ENCODE measurements around the gene APOL4.
"Not testable (repeated sequence)": the region's sequence is repeated elsewhere in the genome, so short reads cannot be mapped to it uniquely, and the experiment has no call there.

APOL4 gene

DNA sequence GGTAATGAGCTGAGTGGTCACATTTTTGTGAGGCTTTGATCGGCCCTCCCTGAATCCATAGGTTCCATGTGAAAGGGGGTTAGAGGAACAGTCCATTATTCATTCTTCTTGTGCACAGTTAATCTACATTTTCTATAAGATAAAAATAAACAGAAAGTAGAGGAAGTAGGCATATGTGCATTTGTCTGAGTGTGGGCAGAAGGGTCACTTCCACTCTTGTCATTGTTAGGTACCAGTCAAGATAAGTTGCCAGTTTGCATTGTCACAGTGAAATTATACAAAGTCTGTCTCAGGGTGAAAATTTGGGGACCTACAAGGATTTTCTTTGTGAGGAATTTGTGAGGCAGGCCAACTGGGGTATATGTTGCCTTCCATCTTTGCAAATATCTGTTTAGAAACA lies 4.6 kb upstream of the APOL4 start:
- no peak for DNase-seq (ENCODE audit: low read depth)

DNA sequence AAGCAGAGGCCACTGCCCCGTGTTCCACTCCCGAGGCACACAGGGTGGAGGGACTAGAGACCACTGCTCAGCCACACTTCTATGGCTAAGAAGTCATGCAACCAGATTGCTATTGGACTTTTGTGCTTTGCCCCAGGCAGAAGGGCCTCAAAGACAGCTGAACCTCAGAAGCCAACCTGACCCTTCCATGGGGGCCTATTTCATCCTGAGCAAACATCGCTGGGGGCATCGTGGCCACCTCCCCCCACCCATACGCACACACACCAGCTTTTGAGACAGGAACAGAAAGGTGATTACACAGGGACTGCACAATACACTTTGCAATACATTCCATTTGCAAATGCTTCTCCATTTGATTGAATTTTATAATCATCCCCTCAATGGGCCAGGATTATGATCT lies 4.0 kb upstream of the APOL4 start:
- DNase-seq (ENCODE audit: low read depth) = not testable (repeated sequence)

DNA sequence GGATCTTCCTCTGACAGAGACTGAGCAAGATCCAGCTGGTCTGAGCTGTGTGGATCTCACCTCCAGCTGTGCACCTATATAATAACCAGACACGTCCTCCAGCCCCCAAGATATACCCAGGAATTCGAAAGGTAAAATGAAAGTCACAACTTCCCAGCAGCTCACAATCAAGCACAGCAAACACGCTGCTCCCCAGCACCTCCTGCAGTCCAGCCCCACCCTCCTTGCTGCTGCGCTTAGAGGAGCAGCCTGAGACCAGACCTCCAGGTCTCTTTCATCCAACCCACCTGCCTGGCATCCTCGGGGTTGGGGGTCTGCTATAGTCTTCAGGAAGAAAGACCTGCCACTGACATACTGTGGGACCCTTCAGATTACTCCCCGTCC lies 3.0 kb upstream of the APOL4 start:
- no peak for DNase-seq (ENCODE audit: low read depth)

DNA sequence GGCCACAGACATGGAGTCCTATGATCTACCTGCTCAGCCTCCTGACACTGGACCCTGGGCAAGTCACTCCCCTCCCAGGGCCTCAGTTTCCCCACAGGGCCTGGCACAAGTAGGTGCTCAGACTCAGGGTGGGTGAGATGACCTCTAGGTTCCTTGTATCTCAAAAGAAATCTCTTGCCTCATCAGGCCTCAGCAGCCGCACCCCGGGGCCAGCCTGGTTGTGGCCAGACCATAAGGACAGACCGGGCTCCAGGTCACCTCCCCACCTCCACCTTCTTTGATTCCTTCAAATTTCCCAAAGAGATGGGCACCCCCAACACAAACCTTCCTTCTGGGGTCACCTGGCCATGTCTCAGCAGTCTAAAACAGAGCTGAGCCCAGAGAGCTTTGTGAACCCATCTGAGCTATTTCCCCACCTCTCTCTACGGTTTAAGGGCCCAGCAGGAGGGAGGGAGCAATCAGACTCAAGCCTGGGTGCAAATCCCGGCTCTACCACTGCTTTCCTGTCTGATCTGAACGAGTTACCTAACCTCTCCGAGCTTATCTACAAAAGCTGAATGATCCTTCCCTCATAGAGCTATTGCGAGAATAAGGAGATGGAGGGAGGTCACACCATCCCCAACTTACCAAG lies 2.5 kb upstream of the APOL4 start:
- DNase-seq (ENCODE audit: low read depth) = no peak

DNA sequence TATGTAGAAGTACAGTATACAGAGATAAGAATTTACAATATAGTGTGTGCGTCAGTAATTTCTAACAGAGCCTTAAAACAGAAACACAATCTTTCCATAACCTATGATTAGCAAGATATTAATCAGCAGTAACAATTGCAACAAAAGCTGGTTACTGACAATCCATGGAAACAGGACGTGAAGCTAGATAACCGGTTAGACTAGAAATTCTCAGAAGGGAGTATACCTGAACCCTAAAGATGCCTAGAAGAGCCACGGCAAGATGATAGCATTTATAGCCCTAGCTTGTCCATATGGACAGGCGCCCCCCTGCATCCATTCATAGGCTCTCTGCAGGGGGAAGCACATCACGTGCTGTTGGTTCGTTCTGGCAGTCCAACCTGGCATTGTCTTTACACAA lies 1.8 kb upstream of the APOL4 start:
- DNase-seq (ENCODE audit: low read depth) = not testable (repeated sequence)

DNA sequence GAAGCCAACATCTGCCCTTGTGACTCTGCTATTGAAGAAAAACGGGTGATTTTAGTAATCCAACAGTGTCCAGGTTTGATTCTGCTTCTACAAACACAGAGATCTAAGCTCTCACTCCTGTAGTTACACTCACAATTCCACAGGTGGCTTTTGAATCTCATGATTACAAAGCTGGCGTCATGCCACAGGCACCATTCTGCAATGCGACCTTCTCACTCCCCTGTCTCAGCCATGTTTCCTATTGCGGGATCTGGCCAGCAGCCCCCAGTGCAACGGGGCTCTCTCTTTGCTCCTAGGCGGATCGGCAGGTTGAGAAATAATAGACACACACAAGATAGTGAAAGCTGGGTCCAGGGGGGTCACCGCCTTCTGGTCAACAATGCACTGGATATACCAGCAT lies 1.3 kb upstream of the APOL4 start:
- not testable (repeated sequence) for DNase-seq (ENCODE audit: low read depth)

DNA sequence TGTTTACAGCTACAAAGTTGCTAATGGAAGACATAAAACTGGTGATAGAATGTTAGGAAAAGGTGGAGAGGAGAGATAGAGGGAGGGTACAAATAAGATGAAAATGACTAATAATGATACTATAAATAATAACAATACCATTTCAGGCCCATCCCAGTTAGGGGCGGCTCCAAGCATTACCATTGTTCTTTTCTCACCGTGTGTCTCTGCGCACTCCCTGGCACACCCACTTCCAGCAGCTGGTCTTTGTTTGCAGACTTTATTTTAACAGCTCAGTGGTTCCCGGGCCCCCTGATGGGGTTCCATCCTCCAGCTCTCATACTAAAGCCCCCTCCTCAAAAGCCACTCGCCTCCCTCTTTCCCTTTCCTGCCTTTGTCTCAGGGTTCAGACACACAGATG lies 584 bp downstream of the APOL4 start:
- DNase-seq (ENCODE audit: low read depth) = not testable (repeated sequence)

DNA sequence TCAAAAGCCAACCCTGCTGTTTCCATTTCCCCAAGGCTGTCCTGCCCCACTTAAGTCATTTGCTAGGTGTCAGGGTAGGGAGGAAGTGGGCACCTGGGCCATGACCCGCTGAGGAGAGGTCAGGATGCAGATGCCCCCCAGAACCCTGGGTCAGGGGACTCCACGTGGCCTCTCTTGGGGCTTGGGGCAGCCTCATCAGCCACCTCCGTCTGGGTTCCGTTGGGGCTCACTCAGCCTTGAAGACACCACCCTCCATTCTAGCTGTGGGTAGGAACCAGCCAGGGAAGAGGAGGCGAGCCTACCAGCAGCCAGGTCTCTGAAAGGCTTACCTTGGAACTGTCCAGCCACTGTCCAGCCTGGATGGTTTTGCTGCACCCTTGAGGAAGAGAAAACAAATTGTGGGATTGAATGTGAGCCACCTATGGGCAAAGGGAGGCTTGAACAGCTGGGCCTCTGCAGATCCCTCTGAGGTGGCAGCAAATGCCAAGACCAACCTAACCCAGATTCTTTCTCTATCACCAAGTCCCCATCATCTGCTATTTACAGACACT lies 2.5 kb downstream of the APOL4 start:
- DNase-seq (ENCODE audit: low read depth) = no peak

DNA sequence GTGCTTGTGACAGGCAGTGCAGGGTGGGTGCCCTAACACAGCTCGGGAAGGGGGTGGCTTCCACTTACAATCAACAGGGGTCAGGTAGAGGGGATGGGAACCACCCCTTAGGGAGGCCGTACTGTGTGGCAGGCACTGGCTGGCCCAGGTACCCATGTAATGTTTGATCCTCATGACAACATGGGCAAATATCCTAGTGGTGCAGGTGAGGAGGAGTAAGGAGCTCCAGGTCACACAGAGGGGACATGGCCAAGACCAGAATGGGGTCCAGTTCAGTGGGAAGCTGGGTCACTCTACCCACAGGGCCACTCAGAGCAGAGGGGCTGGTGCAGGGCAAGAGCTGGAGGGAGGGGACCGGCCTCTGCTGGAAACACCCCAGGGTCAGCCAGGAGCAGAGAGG lies 3.1 kb downstream of the APOL4 start:
- DNase-seq (ENCODE audit: low read depth) = no peak

DNA sequence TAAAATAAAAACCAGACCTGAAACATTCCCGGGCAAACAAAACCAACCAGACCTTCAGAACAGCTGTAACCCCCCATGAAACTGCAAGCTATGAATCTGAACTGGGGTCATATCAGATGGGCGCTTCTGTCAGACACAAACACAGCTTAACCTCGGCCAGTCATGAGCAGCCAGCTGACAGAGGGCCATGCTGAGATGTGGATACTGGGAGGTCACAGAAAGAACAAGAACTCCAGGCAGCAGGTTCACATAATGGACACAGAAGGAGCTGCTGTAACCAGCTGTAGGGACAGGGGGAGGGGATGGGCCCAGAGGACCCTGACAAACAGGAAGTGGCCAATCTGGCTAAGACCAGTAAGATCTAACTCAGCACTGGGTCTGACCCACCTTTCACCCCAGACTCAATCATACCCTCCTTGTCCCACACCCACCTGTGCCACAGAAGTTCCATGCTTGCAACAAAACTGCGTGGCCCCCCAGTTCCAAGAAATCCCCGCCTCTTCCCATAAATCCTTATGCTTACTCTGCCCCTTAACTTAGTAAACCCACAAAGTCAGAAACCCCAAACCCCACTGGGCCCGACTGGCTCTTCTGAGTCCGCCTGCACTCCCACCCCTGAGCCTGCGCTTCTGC lies 4.0 kb downstream of the APOL4 start:
- no peak for DNase-seq (ENCODE audit: low read depth)

DNA sequence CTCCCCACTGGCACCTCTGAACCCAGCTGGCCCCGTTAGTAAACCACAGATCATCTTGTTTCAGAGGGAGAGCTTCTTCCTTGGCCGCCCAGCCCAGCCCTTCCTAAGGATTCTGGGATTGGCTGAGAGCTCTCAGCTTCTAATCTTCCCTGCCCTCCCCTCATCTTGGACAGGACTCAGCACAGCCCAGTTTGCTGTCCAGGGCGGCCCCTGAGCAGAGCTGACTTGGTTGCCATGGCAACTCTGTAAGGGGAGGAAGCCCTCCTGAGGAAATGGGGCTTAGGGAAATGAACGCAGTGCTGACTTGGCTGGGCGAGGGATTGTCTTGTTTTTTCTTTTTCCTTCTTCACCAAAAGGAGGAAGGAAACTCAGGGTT lies 4.6 kb downstream of the APOL4 start:
- no peak for DNase-seq (ENCODE audit: low read depth)

DNA sequence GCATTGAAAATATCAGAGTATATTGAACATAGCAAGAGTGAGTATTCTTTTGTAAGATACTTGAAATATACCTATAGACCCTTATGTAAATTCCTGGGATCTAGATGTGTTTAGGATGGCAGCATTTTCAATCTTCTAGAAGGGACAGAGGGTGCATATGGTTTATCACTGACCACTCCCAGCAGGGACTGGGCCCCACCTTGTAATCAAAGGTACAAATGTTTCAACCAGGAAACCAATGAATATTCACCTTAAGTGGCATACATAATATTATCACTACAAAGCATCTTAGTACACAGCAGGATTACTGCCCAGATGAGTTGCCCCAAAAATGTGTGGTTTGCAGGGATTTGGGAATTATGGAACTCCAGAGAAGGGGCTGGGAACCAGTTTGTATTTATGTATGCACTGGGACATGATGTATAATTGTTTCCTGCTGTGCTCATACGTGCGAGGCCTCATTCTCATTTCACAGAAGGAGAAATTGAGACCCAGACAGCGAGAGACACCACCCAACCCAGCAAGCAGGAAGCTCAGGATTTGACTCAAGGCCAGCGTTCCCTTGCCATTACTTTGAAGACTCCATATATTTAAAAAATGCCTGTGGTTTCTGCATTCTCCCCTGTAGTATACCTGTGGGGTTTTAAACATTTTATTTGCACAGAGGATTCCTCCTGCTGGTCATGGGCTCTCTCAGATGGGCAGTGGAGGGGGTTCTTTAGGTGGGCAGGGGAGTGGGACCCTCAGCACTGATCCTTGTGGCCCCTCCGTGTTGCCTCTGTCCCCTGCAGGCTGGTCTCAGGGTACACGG lies 5.2 kb downstream of the APOL4 start:
- DNase-seq (ENCODE audit: low read depth) = no peak

DNA sequence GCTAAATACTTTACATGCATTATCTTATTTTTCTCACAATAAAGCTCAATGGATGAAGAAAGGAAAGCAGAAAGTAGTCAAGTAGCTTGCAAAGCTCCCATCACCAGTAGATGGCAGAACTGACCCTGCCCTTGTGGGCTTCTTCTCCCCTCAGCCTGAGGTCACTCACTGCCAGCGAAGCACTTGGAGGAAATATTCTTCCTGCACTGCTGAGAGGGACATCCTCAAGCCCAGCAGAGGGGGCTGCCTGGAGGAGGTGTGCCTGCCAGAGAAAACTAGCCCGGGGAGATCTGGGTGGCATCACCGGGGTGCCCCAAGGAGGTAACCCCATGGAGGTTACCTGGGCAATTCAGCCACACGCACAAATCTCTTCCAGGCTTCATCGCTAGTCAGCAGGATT lies 6.6 kb downstream of the APOL4 start:
- DNase-seq (ENCODE audit: low read depth) = no peak

DNA sequence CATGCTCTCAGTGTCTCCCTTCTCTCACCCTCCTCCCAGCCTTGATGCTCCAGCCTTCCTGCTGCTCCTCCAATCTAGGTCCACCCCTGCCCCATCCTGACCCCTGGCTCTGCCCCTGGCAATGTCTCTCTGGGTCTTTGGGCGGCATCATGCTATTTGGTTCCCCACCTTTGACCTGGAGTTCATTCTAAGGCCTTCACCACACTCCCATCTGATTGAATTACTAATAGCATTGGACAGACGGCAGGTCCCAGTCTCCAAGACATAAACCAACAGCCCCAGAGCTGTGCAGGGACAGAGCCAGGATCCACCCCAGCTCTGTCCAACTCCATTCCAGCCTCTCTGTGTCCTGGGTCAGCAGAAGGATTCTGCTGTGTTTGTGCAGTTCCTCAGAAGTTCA lies 7.2 kb downstream of the APOL4 start:
- no peak for DNase-seq (ENCODE audit: low read depth)

DNA sequence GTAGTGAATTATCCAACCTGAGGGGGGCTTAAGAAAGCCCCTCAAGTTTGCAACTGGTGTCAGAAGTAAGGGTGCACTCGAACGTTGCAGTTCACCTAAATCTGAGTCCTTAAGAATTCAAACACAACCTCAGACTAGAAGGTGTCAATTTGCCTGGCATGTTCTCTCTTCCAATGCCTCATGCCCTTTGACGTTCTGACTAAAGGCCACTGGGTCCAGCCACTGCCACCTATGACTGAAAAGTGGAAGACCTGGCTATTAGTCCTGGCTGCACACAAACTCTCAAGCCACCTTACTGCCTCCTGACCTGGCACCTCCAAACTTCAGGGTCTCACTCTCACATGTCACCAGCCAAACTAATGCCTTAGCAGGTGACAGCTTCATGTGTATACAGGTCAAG lies 8.0 kb downstream of the APOL4 start:
- DNase-seq (ENCODE audit: low read depth) = no peak

DNA sequence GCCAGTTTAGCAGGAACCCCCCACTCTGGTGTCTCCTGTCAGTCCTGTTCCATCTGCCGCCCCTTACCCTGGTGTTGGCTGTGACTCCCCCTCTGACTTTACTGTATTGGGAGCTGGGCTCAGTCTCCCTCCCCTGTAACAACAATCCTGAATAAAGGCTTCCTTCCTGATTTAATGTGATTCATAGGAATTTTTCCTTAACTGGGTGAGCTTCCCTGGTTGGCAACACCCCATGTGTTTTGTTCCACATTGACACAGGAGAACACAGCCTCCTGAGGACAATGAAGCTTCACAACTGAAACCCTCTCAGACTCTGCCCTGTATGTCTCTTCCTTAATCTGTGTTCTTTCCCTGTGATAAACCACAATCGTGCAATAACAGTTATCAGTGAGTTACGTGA lies 8.4 kb downstream of the APOL4 start:
- DNase-seq (ENCODE audit: low read depth) = no peak

DNA sequence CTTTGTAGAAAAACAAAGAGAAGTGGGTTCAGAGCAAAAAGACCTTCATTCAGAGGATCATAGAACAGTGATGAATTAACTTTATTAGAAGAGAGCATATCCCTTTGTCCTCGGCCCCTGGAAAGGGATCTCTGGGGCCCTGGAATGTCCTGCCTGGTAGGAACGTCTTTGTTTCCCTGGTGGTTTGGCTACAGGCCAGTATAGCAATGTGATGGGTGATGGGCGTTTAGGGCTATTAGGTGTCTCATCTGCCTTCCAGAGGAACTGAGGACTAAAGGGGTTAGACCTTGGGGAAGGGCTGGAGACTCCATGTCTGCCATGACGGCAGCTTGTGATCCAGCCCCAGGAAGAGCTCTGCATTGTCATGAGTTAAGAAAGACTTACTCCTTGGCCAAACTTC lies 9.1 kb downstream of the APOL4 start:
- DNase-seq (ENCODE audit: low read depth) = no peak

DNA sequence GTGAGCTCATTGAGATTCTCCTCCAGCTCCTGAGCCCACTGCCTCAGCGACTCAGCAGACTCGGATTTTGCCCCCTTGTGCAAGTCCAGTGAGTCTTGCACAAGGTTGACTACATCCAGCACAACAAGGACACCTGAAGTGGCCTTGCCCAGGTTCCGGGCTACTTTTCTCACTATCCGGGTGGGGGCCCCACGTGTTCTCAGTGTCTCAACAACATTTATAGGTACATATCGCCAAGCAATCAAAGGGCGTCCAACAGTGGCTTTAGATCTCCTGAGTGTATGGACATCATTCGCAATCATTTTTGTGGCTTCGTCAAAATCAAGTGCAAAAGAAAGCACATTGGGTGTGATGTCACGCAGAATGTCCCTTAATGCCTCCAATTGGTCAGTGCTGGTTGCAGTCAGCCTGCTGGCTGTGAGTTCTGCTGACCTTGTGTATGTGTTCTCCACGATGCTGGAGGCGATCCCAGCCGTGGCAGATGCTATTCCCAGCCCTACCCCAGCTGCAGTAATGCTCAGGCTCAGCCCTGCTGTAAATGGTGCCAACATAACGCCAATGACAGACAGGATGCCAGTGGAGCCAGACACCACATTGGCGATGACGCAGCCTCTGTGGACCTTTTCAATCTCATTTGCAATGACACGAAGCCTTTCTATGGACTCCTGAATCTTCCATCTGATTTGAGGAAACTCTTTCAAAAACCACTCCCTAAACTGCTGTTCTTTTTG lies 10.3 kb downstream of the APOL4 start:
- DNase-seq (ENCODE audit: low read depth) = peak; percentile 71

DNA sequence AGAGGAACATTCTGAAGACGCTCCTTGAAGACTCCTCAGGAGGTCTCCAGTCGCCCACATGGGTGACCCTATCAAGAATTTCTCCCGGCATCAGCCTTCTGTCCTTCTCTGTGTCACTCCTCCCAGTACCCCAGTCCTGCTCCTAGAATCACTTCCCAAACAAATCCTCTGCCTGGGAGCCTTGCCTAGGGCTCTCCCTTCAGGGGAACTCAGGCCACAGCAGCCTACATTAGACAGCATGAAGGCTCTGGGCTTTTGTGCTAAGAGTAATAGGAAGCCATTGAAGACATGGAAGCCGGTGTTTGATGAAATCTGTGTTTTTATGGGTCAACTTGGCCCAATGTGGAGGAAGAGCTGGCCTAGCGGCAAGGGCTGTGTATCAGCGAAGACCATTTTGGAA lies 13.7 kb downstream of the APOL4 start:
- DNase-seq (ENCODE audit: low read depth) = not testable (repeated sequence)

DNA sequence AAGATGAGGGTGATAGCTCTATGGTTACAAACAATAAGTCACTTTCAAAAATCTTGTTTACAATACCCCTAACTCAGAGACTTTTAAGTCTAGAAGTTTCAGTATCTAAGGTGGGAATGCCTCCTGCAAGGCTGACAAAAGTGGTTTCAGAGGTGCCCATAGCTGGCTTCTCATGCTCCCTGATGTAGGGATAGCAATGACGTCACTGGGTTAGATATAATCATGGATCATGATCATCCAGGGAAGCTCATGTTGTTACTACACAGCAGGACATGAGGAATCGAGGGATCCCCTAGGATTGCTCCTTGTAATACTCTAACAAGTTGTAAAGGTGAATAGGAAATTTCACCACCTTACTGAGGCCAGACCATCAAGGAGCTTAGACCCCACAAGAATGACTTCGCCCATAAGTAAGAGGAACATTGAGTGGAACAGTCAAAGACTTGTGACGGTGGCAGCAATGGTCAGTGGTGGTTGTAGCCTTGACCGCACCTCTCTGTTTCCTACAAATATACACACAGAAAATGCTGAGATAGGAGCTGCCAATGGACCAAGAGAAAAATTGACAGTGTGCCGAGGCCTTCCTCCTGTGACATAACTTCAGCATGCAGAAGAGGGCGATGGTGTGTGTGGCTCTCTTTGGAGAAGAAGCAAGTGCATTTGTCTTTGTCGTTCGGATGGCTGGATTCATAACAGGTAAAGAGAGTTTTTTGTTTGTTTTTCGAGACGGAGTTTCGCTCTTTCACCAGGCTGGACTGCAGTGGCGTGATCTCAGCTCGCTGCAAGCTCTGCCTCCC lies 15.6 kb downstream of the APOL4 start:
- no peak for DNase-seq (ENCODE audit: low read depth)

DNA sequence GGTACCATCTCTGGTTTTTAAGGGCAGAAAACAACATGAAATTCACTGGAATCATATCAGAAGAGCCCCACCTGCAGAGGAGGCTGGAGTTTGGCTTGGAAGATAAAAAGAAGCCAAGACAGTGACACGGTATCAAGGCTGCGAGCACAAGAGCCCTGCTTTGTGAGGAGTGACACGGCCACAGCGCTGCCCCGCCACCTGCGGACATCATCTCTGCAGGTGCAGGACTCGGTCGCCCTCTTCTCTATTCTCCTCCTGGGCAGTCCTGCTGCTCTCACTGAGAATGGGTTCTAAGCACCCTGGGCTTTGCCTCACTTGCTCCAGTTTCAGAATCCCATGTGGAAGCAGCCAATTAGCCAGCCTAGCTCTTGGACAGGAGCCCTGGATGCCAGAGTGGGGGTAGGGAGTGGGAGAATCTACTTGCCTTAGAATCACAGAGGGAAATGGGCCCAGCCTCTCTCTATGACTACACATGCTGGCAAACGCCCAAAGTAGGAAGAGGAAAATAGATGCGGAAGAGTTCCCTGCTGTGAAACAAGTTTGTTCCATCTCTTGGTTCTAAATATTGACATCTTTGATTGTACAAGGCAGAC lies 17.1 kb downstream of the APOL4 start:
- no peak for DNase-seq (ENCODE audit: low read depth)
